SK-MEL-5 (cell line): ENCODE results near the gene PHTF2. TPM values are rescaled to one million over a fixed set of nuclear protein-coding genes. Genes with fewer than 3 reads are reported as not detected.
"Not testable (repeated sequence)": the region's sequence is repeated elsewhere in the genome, so short reads cannot be mapped to it uniquely, and the experiment has no call there.

ENCODE experiments used
- DNase-seq: peaks from one replicate; pipeline ENCODE4 v3.0.0-alpha.2; 2016; ENCODE audit warnings: low read depth, low spot score
- in situ Hi-C: cut with HindIII; loops from 2 replicates; pipeline ENCODE4 v1.10.0; 2016; ENCODE audit warnings: low sequenced_read_pairs, high pct_unique_total_duplicates, low pct_unique_long_range_greater_than_20kb
- total RNA-seq: library from RNA; depleted of rRNA; stranded (reverse); fragments of >200 nt; shearing (Covaris generic); gene quantifications from 2 replicates; pipeline ENCODE4 v1.2.3, GENCODE V29; 2014

PHTF2 gene
- total RNA-seq, 1 experiment from 2014 or later = 23.2 TPM

DNA sequence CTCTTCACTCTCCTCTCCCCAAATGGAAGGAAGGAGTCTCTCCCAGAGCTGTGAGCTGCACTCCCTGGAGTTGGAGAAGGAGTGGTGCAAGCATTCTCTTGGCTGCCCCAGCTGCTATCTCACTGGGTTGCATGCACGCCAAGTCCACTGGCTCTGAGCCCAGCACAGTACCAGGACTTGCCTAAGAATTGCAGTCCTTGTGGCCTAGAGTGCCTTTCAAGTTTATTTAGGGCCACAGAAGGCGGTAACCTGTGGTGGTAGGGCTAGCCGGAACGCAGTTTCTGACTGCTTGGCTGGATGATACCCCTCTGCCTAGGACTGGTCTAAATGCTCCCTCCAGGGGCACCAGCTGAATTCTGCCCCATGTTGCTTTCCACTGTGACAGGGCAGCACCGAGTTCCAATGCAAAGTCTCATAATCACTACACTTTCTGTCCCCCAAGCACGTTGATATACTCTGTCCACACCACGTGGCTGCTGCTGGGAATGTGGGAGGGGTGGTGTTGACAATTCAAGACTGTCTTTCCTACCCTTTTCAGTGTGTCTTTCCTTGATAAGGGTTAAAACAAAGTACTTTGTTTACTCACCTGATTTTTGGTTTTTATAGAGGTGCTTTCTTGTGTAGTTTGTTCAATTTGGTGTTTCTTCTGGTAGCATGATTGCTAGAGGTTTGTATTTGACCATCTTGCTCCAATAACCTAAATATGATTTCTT, 57.0 kb downstream of the PHTF2 start:
- in situ Hi-C loops = no loop called here
- DNase-seq = no peak

DNA sequence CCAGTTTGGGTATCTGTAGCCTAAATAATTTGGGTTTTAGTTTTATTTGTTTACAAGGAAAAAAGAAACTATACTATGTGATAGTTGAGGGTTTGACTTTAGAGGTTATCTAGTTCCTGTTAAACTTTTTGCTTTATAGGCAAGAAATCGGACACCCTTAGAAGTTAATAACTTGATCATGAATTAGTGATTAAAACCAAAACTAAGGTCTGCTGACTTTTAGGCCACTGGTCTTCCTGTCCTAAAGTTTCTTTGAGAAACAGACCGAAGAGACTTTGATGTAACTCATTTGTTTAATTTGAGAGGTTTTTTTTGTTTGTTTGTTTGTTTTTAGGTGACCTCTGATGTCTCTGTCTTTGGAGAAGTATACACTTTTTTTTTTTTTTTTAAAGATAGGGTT, 59.7 kb downstream of the PHTF2 start:
- in situ Hi-C loops = no loop called here

DNA sequence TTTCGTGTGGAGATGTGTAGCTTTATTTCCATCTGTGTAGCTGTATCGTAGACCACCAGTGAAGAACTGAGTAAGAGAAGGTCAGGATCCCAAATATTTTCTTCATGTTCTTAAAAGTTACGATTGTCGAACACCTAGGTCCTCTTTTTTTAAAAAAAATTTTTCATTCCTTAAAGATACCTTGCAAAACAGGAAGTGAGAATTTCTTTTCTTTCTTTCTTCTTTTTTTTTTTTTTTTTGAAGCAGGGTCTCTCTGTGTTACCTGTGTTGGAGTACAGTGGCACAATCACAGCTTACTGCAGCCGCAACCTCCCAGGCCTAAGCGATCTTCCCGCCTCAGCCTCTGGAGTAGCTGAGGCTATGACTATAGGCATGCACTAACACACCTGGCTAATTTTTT, 60.8 kb downstream of the PHTF2 start:
- in situ Hi-C loops = no loop called here
- no peak for DNase-seq

More for the DNA sequence above, 59.7 kb downstream of the PHTF2 start:
- DNase-seq = no peak

DNA sequence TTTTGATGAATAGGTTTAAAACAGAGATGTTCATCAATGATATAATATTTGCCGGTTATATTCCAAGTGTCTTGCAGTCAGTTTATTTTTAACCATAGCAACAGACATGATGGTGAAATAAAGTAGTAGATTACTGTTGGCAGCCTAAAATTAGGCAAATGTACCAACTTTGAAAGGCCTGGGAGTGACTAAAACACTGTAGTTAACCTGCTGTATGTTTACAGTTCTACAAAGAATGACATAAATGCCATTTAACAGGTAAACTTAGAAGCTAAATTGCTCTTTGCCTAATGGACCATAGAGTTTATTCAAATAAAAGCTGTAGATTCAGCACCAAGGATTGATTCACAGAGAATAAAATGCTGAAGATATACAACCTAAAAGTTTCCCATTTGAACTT, 64.1 kb downstream of the PHTF2 start:
- in situ Hi-C loops = no loop called here

DNA sequence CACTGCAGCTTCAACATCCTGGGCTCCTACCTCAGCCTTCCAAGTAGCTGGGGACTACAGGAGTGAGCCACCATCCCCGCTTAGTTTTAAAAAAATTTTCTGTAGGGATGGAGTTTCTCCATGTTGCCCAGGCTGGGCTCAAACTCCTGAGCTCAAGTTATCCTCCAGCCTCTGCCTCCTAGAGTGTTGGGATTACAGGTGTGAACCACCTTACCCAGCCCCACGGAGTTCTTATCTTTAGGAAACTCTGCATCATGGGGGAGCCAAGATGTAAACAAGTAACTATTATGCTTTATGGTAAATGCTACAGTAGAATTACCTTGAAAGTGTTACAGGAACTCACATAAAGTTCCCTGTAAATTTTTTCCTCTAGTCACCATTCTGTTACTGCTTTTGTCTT, 65.3 kb downstream of the PHTF2 start:
- no peak for DNase-seq
- in situ Hi-C loops = no loop called here

More for the DNA sequence above, 64.1 kb downstream of the PHTF2 start:
- DNase-seq = no peak

DNA sequence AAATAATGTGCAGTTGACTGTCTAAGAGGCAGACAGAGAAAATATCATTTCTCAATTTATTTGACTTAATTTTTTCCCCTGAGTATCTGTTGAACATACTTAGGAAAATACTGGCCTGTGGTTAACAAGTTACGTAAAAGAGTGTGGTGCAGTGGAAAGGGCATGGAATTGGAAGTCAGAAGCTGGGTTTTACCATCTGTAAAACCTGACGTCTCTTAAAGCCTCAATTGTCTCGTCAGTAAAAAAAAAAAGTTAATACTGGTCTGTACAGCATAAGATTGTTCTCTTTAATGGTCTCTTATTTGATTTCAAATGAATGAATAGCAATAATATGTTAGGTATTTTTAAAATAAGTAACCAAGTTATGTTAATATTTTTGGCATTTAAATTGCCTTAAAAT, 67.8 kb downstream of the PHTF2 start:
- in situ Hi-C loops = no loop called here

DNA sequence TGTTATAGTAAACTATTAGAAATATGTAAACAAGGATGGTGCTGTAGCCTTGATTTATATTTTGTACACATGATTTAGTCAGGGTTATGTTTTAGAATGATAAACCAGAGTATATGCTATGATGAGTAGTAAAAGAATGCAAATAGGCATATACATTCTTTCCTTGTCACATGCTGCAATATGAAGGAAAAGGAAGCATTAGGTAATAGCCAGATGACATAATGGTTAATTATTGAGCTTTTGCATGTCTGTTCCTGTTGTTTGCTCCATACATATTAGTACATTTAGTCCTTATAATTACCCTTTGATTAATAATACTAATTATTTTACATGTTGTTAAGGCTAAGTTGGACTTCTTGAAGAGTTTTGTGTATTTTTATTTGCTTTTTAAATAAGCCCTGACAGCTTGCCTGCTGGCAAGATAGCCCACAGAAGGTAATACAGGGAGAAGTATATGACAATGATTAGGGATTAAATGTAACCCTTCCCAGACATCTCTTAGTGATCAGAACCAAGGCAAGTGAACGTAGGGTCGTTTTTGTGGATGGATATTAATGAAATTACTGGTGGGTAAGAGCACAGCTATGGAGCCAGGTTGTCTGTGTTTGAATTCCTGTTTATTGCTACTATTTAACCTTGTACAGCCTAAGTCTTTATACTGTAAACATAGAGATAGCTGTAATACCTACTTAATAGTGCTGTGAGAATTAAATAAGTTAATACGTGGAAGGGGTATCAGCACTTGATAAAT, 68.4 kb downstream of the PHTF2 start:
- DNase-seq = peak; percentile 28
- in situ Hi-C loops = no loop called here

More for the DNA sequence above, 67.8 kb downstream of the PHTF2 start:
- DNase-seq = no peak

DNA sequence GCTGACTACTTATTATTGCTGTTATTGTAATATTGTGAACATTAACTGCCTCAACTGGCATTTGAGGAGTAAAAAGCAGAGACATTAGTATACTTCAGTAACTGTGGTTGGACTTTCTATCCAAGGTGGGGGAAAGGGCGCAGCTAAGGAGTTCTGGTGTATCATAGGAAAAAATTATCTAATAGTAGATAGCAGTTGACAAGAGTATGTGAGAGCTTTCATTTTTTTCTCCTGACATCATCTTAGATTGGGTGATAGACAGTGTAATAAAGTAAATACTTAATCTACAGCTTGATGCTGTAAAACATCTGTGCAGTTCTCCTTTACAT, 68.9 kb downstream of the PHTF2 start:
- in situ Hi-C loops = no loop called here
- no peak for DNase-seq

DNA sequence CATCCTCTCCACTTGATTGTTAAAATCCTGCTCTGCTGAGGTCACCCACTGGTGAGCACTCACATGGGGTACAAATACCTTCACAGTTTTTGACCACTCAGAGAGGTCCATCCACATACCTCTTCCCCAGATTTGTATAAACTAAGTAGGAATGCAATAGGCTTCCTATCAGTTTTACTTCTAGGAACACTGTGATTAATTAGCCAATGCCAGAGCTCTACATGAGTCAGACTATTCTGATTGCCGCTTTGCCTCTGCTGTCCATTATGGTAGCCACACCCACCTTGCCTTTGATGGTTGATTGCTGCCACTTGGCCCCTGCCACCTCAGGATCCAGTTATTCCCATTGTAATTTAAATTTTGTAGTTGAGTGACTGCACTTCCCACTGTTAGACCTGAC, 73.7 kb downstream of the PHTF2 start:
- in situ Hi-C loops, DNase-seq: not testable (repeated sequence)

DNA sequence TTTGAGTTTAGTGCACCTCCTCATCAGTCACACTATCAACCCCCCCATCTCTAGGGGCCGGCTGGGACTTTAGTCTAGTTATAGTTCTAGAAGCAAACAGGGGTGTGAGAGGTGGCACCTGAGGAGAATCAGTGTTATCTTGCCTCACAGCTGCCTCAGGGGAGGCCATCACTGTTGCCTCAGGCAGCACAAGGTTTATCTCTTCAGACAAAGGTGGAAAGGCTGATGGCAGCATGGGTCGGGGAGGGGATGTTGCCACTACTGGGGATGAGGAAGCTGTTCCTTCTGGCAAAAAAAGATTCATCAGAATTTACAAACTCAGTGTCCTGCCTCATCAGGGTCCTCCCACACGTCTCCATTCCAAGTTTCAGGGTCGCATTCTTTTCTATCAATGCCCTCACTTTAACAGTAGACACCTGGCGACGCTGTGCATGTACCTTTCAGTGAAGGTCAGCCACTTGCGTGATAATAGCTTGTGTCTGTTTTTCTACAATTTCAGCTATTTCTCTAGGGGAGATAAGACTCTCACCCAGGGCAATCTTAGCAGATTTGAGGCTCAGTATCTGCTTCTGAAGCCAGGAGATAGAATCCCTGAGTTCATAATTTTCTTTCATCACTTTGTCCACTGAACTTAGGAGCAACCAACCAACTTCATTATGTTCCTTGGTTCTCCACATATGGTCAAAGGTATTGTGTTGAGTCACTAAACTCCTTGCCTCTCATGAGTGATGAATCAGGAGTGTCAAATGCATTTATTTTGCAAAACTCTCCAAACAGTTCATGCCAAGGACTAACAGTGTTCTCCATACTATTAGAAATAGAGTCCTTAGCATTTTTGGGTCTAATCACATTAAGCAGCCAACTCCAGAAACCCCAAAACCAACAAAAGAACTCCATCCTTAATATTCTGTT, 75.1 kb downstream of the PHTF2 start:
- in situ Hi-C loops, DNase-seq: not testable (repeated sequence)

DNA sequence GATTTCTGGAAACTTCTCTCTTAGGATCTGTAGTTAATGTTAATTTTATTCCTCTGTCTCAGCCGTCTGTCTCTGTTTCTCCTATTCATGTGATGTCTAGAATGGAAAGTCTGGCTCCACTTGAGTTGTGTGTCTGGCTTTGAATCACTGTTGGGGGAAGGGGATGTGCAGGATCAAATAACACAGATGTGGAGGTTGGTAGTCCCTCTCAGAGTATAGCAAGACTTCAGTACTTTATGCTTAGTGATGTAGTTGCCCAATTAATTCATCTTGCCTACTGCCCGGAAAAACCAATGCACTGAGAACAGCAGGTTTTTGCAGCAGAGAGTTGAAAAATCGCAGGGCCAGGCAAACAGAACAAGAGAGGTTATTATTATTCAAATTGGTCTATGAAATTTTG, 79.2 kb downstream of the PHTF2 start:
- in situ Hi-C loops = no loop called here
- no peak for DNase-seq

DNA sequence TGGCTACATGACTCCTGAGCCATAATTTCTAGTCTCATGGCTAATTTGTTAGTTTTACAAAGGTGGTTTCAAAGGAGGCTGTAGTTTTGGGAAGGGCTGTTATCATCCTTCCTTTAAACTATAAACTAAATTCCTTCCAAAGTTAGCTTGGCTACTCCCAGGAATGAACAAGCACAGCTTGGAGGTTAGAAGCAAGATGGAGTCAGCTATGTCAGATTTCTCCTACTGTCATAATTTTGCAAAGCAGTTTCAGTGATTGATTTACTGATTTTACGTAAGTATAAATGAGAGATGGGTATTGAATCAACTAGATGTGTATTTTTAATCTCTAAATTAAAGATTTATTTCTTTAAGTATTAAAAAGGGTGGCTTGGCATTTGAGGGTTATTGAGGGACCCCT, 79.9 kb downstream of the PHTF2 start:
- in situ Hi-C loops = no loop called here
- no peak for DNase-seq

DNA sequence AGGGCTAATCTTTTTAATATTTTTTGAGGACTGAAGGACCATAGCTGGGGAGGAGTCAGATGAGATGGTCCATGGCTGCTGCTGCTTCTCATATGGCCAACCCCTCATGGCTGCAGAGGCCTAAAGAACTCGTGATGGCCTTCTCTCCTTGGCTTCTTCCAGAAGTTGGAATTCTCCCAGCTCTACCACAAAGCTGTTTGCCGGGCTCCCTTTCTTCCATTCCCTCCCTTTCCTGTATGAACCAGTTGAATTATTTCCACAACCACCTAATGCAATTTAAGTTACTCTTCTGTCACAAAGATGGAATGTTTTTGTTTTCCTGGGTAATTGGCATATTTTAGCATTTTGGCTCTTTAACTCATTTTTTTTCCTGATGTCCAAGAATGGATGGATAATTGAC, 80.7 kb downstream of the PHTF2 start:
- in situ Hi-C loops = no loop called here
- DNase-seq = no peak

DNA sequence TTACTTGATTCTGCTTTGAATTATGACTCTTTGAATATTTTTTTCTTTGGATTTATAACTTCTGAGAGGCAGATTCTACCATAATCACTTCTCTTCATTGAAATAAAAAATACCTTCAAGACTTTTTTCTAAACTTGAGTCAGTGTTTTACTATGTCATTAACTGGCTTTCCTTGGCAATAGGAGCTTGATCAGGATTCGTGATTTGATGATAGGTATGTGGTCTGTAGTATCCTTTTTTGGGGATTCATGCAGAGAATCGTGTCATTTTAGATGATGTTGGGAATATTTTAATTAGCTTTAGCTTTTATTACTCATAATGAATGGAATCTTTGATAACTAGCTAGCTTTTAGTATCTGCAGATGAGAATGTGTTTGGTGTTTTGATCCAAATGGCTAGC, 83.3 kb downstream of the PHTF2 start:
- no peak for DNase-seq
- in situ Hi-C loops = no loop called here

DNA sequence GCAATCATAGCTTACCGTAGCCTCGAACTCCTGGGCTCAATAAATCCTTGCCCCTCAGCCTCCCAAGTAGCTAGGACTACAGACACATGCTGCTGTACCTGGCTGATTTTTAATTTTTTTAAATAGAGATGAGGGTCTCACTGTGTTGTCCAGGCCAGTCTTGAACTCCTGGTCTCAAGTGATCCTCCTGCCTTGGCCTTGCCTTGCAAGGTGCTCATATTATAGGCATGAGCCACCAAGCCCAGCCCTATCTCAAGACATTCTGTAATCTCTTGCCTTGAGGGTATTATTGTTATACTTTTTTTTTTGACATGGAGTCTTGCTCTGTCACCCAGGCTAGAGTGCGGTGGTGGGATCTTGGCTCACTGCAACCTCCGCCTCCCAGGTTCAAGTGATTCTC, 86.6 kb downstream of the PHTF2 start:
- DNase-seq = no peak
- in situ Hi-C loops = no loop called here

DNA sequence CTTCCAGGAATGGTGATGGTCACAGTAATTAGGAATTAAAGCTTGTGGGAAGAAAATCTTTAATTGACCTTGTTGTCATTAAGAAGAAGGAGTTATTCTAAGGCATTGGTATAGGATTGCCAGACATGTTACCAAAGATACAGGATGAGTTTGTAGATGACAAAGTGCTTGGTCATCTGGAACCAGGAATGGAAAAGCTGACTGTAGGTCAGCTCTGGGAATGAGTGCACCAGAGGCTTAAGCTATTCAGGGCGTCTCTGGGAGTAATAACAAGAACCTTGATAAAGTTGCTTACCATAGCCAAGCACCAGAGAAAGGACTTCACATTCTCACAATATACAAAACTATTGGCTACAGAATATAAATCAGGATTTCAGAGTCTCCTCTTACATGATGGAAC, 89.0 kb downstream of the PHTF2 start:
- in situ Hi-C loops = no loop called here
- no peak for DNase-seq

DNA sequence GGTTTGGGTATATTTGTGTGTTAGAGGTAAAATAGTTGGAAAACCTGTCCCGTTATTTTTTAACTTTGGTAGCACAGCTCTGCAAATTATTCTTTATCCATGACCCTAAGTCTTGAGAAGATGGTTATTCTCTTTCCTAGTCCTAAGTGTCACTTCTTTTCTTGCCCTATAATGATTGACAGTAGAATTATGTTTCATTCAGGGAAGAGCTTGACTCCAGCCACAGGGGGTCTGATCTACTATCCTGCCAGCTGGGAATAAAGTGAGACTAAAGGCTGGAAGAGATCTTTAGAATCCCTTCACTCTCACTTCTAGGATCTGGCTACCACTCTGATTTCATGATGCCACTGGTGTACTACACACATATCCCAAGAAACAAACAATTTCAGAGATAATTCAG, 90.4 kb downstream of the PHTF2 start:
- in situ Hi-C loops = no loop called here
- DNase-seq = no peak

DNA sequence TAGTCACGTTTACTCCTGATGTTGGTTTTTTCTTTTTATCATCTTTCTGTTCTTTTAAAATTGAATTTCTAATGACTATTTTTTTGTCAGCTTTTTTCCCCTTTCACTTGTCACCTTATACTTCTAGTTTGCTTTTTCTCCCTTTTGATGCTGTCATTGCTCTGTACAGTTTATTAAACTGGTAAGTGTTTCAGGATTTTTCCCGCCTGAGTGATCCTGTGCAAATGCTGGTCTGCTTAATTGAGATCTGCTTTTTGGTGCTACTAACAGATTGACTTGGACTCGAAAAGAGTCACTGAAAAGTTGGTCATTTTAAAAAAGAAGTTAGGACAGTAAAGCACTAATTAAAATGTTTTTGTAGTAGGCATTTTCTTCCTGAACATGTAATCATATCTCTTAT, 95.2 kb downstream of the PHTF2 start:
- DNase-seq = no peak
- in situ Hi-C loops = no loop called here
